HepG2 (cell line): Measurements from ENCODE around the gene DNASE2. TPM values are rescaled to one million over a fixed set of nuclear protein-coding genes. Genes with fewer than 3 reads are reported as not detected.

Experiments
- CC2D1A ChIP-seq: sonication (generic); formaldehyde crosslinking; IDR thresholded peaks from 2 replicates; pipeline ENCODE4 v1.8.1; 2023; ENCODE audit warnings: mild to moderate bottlenecking, missing genetic modification reagents
- ELF3 ChIP-seq: IDR thresholded peaks from 2 replicates; pipeline ENCODE4 v1.6.1; 2016; ENCODE audit warnings: missing genetic modification reagents, missing compliant biosample characterization
- HOXA3 ChIP-seq: sonication (generic); formaldehyde crosslinking; IDR thresholded peaks from 2 replicates; pipeline ENCODE4 v1.5.0; 2020; ENCODE audit warnings: missing genetic modification reagents
- HOXD1 ChIP-seq: sonication (generic); formaldehyde crosslinking; IDR thresholded peaks from 2 replicates; pipeline ENCODE4 v1.5.0; 2020; ENCODE audit warnings: missing genetic modification reagents
- POLR2AphosphoS2 ChIP-seq: IDR thresholded peaks from 2 replicates; pipeline ENCODE4 v1.6.1; 2011; ENCODE audit warnings: low read depth, low read length, improper control_type of control experiment
- RARA ChIP-seq: IDR thresholded peaks from 2 replicates; pipeline ENCODE4 v1.6.1; 2016; ENCODE audit warnings: missing genetic modification reagents, missing compliant biosample characterization
- ZNF317 ChIP-seq: sonication (generic); formaldehyde crosslinking; IDR thresholded peaks from 2 replicates; pipeline ENCODE4 v1.5.0; 2020; ENCODE audit warnings: mild to moderate bottlenecking, missing genetic modification reagents
- ZNF841 ChIP-seq: sonication (generic); formaldehyde crosslinking; IDR thresholded peaks from 2 replicates; pipeline ENCODE4 v1.8.1; 2023; ENCODE audit warnings: missing genetic modification reagents, borderline replicate concordance
- polyA plus RNA-seq, 8 experiments: library from polyadenylated mRNA; depleted of rRNA in 3 of 8; stranded (reverse) in 7 of 8; unstranded in 1 of 8; fragments of >200 nt; fragmentation: Illumina TruSeq in 4 of 8; extraction: Trizol in 4 of 8; gene quantifications; 2 replicates each; pipeline versions ENCODE4 v1.2.1 to v1.2.3, GENCODE V29; 2011 to 2016; ENCODE audit warnings: low read depth in 4 of 8, missing spikeins in 1 of 8, mixed read lengths in 1 of 8; ENCODE audit not compliant: insufficient read depth in 1 of 8
- total RNA-seq, 5 experiments: library from RNA; depleted of rRNA; stranded (reverse); fragments of >200 nt; fragmentation: Illumina TruSeq; extraction: Trizol; gene quantifications; 2 replicates each; pipeline ENCODE4 v1.2.3, GENCODE V29; 2016; ENCODE audit warnings: low read depth in 1 of 5
- TF ChIP-seq, protein P1 (sequence below), 2 experiments: sonication (generic) in 1 of 2; formaldehyde crosslinking in 1 of 2; IDR thresholded peaks; 2 replicates each; pipeline versions ENCODE4 v1.5.1 to v1.6.1; 2011 to 2020; ENCODE audit warnings: borderline replicate concordance in 1 of 2, low read depth in 1 of 2, low read length in 1 of 2, mild to moderate bottlenecking in 1 of 2, missing genetic modification reagents in 1 of 2, moderate library complexity in 1 of 2
- TF ChIP-seq, protein P2 (sequence below), 2 experiments: sonication (generic) in 1 of 2; formaldehyde crosslinking in 1 of 2; IDR thresholded peaks; 2 replicates each; pipeline versions ENCODE4 v1.6.1 to v1.9.0; 2014 to 2022; ENCODE audit warnings: antibody characterized with exemption in 1 of 2, borderline replicate concordance in 1 of 2, inconsistent platforms in 1 of 2, low read depth in 1 of 2, missing genetic modification reagents in 1 of 2
- TF ChIP-seq, protein P3 (sequence below): sonication (generic); formaldehyde crosslinking; IDR thresholded peaks from 2 replicates; pipeline ENCODE4 v1.4.0; 2020; ENCODE audit warnings: mild to moderate bottlenecking, missing genetic modification reagents
- TF ChIP-seq, protein P4 (sequence below): sonication (generic); formaldehyde crosslinking; IDR thresholded peaks from 2 replicates; pipeline ENCODE4 v1.4.0; 2020; ENCODE audit warnings: missing genetic modification reagents
- TF ChIP-seq, protein P5 (sequence below): sonication (generic); formaldehyde crosslinking; IDR thresholded peaks from 2 replicates; pipeline ENCODE4 v1.4.0; 2020; ENCODE audit warnings: missing genetic modification reagents

The DNASE2 gene
- total and polyA plus RNA-seq, 2 of the 13 experiments (the other 11 are each of a cell fraction or from before 2014, with no cell fraction given), result 7.5 to 16.2 TPM

DNA sequence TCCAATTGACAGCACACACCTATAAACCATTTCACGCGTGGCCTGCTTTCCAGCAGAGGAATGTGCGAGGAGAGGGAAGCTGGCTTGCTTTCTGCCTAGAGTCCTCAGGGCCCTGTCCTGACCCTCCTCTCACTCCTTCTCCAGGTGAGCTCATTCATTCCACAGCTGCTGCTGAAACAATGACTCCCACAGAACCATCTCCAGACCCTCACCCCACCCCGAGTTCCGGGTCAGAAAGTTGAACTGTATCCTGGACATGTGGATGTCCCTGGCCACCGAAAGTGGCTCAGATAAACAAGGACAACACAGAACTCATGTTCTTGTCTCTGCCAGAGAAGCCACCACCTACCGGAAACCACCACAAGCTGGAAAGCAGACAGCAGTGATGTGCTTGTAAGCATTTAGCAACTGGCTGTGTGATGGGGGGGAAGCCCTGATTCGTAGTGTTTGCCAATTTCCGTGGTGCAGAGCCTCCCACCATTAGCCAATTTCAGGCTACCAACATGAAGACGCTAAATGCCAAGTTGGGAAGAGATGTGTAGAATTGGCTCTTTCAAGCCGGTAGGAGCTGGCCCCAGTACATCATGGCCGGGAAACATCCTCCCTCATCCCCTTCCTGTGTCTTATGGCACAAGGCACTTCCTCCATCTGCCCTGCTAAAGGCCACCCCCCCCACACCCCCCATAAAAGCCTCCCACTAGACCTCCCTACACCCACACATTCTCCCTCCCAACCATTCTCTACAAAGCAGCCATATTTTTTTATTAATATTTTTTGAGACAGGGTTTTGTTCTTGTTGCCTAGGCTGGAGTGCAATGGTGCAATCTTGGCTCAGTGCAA is 32.8 kb upstream of the DNASE2 start (continued):
- TF ChIP-seq, protein P1, sequence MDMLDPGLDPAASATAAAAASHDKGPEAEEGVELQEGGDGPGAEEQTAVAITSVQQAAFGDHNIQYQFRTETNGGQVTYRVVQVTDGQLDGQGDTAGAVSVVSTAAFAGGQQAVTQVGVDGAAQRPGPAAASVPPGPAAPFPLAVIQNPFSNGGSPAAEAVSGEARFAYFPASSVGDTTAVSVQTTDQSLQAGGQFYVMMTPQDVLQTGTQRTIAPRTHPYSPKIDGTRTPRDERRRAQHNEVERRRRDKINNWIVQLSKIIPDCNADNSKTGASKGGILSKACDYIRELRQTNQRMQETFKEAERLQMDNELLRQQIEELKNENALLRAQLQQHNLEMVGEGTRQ (IDR thresholded peaks at IDR 0.05; ENCODE audit: low read depth, low read length), result no peak
- TF ChIP-seq, protein P1 (CRISPR knock-in tag; IDR thresholded peaks at IDR 0.05; ENCODE audit: borderline replicate concordance), result no peak
- TF ChIP-seq HOXD1 (CRISPR knock-in tag), result 0 out of 2 replicates have a peak, but pooled peaks have one; percentile 25
- TF ChIP-seq, protein P2, sequence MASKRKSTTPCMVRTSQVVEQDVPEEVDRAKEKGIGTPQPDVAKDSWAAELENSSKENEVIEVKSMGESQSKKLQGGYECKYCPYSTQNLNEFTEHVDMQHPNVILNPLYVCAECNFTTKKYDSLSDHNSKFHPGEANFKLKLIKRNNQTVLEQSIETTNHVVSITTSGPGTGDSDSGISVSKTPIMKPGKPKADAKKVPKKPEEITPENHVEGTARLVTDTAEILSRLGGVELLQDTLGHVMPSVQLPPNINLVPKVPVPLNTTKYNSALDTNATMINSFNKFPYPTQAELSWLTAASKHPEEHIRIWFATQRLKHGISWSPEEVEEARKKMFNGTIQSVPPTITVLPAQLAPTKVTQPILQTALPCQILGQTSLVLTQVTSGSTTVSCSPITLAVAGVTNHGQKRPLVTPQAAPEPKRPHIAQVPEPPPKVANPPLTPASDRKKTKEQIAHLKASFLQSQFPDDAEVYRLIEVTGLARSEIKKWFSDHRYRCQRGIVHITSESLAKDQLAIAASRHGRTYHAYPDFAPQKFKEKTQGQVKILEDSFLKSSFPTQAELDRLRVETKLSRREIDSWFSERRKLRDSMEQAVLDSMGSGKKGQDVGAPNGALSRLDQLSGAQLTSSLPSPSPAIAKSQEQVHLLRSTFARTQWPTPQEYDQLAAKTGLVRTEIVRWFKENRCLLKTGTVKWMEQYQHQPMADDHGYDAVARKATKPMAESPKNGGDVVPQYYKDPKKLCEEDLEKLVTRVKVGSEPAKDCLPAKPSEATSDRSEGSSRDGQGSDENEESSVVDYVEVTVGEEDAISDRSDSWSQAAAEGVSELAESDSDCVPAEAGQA (IDR thresholded peaks at IDR 0.05; ENCODE audit: low read depth), result no peak
- TF ChIP-seq, protein P2 (CRISPR knock-in tag; IDR thresholded peaks at IDR 0.05; ENCODE audit: borderline replicate concordance), result no peak
- peak; percentile 53 for TF ChIP-seq ELF3
- no peak; the same call in 1 of the 2 replicates for TF ChIP-seq POLR2AphosphoS2
- 0 out of 2 replicates have a peak, but pooled peaks have one; percentile 17 for TF ChIP-seq RARA (CRISPR knock-in tag)
- TF ChIP-seq ZNF317 (CRISPR knock-in tag), result no peak
- TF ChIP-seq CC2D1A (CRISPR knock-in tag), result no peak
- TF ChIP-seq, protein P3, sequence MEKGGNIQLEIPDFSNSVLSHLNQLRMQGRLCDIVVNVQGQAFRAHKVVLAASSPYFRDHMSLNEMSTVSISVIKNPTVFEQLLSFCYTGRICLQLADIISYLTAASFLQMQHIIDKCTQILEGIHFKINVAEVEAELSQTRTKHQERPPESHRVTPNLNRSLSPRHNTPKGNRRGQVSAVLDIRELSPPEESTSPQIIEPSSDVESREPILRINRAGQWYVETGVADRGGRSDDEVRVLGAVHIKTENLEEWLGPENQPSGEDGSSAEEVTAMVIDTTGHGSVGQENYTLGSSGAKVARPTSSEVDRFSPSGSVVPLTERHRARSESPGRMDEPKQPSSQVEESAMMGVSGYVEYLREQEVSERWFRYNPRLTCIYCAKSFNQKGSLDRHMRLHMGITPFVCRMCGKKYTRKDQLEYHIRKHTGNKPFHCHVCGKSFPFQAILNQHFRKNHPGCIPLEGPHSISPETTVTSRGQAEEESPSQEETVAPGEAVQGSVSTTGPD, result no peak
- TF ChIP-seq, protein P4, sequence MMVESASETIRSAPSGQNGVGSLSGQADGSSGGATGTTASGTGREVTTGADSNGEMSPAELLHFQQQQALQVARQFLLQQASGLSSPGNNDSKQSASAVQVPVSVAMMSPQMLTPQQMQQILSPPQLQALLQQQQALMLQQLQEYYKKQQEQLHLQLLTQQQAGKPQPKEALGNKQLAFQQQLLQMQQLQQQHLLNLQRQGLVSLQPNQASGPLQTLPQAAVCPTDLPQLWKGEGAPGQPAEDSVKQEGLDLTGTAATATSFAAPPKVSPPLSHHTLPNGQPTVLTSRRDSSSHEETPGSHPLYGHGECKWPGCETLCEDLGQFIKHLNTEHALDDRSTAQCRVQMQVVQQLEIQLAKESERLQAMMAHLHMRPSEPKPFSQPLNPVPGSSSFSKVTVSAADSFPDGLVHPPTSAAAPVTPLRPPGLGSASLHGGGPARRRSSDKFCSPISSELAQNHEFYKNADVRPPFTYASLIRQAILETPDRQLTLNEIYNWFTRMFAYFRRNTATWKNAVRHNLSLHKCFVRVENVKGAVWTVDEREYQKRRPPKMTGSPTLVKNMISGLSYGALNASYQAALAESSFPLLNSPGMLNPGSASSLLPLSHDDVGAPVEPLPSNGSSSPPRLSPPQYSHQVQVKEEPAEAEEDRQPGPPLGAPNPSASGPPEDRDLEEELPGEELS, result peak; percentile 47; the same call in 1 of the 2 replicates
- 0 out of 2 replicates have a peak, but pooled peaks have one; percentile 8 for TF ChIP-seq HOXA3 (CRISPR knock-in tag)
- no peak for TF ChIP-seq ZNF841 (CRISPR knock-in tag)
- TF ChIP-seq, protein P5, sequence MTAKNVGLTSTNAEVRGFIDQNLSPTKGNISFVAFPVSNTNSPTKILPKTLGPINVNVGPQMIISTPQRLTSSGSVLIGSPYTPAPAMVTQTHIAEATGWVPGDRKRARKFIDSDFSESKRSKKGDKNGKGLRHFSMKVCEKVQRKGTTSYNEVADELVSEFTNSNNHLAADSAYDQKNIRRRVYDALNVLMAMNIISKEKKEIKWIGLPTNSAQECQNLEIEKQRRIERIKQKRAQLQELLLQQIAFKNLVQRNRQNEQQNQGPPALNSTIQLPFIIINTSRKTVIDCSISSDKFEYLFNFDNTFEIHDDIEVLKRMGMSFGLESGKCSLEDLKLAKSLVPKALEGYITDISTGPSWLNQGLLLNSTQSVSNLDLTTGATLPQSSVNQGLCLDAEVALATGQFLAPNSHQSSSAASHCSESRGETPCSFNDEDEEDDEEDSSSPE (CRISPR knock-in tag), result no peak
